Spleen (tissue), 11 donors: ENCODE results near the gene EML6. TPM values are rescaled to one million over a fixed set of nuclear protein-coding genes. Genes with fewer than 3 reads are reported as not detected.

Experiments used
- DNase-seq: peaks from one replicate; pipeline ENCODE4 v3.0.0-alpha.2; 2020
- H3K27ac ChIP-seq, 8 donors: fragments of 200-600 bp; sonication (generic) in 7 of 8; 1 replicate in 4 of 8; 2 replicates in 4 of 8; pipeline versions ENCODE4 v1.5.0 to v1.8.0; 2016 to 2021; ENCODE audit warnings: inconsistent platforms in 4 of 8, mild to moderate bottlenecking in 4 of 8, moderate library complexity in 1 of 8
- H3K27me3 ChIP-seq, 7 donors: fragments of 200-600 bp; sonication (generic) in 6 of 7; replicated peaks in 1 of 7; 1 replicate in 4 of 7; 2 replicates in 3 of 7; pipeline versions ENCODE4 v1.5.0 to v1.8.0; 2016 to 2021; ENCODE audit warnings: inconsistent platforms in 3 of 7, mild to moderate bottlenecking in 1 of 7
- H3K36me3 ChIP-seq, 6 donors: fragments of 200-600 bp; sonication (generic) in 5 of 6; 1 replicate in 4 of 6; 2 replicates in 2 of 6; pipeline versions ENCODE4 v1.5.0 to v1.8.0; 2016 to 2021; ENCODE audit warnings: inconsistent platforms in 2 of 6
- H3K4me1 ChIP-seq, 6 donors: fragments of 200-600 bp; sonication (generic) in 5 of 6; 1 replicate in 3 of 6; 2 replicates in 3 of 6; pipeline versions ENCODE4 v1.5.0 to v1.8.0; 2016 to 2021; ENCODE audit warnings: inconsistent platforms in 3 of 6
- H3K4me3 ChIP-seq, 8 donors: fragments of 200-600 bp; sonication (generic) in 7 of 8; 1 replicate in 4 of 8; 2 replicates in 4 of 8; pipeline versions ENCODE4 v1.5.0 to v1.8.0; 2016 to 2021; ENCODE audit warnings: inconsistent platforms in 4 of 8, mild to moderate bottlenecking in 4 of 8, moderate library complexity in 2 of 8
- H3K9me3 ChIP-seq, 8 donors: fragments of 200-600 bp; sonication (generic) in 7 of 8; 1 replicate in 4 of 8; 2 replicates in 4 of 8; pipeline versions ENCODE4 v1.5.0 to v1.8.0; 2016 to 2021; ENCODE audit warnings: inconsistent platforms in 4 of 8
- CTCF ChIP-seq, 11 experiments: fragments of 200-600 bp in 7 of 11; fragments of 450-650 bp in 4 of 11; sonication (generic) in 4 of 11; IDR thresholded peaks in 8 of 11; conservative IDR thresholded peaks in 3 of 11; 1 replicate in 7 of 11; 2 replicates in 4 of 11; pipeline versions ENCODE4 v1.4.0 to v1.8.0; 2016 to 2021; ENCODE audit warnings: antibody characterized with exemption in 11 of 11, inconsistent platforms in 4 of 11, mild to moderate bottlenecking in 1 of 11
- POLR2A ChIP-seq, 3 donors: fragments of 450-650 bp; IDR thresholded peaks; one replicate each; pipeline ENCODE4 v1.5.1; 2017; ENCODE audit warnings: antibody characterized with exemption in 3 of 3, mild to moderate bottlenecking in 1 of 3
- POLR2AphosphoS5 ChIP-seq, 3 donors: sonication (generic); formaldehyde crosslinking; IDR thresholded peaks; one replicate each; pipeline ENCODE4 v1.5.1; 2017; ENCODE audit warnings: antibody characterized with exemption in 3 of 3
- WGBS, 5 donors: extraction: QIAGEN DNeasy Blood & Tissue Kit in 3 of 5; methylation state at CpG; one replicate each; pipeline versions ENCODE4 v1.1.5 to v1.1.7; 2013 to 2018; 5-methylcytosine and 5-hydroxymethylcytosine counted together
- intact Hi-C: fragments of 100-400 bp; cut with DNase I; formaldehyde crosslinking; loops from one replicate; pipeline ENCODE4 v1.15.0; 2023; ENCODE audit warnings: low total_unique reads
- polyA plus RNA-seq, 3 donors: library from polyadenylated mRNA; stranded (reverse); fragments of 200-250 nt; gene quantifications; one replicate each; pipeline ENCODE4 v1.2.1, GENCODE V29; 2013
- total RNA-seq, 7 donors: library from RNA; depleted of rRNA in 3 of 7; stranded (reverse); fragments of >200 nt in 3 of 7; fragmentation: NEBNext Ultra II Directional in 4 of 7; extraction: Animal tissue kit (Norgen Biotek cat#: 25700) in 4 of 7; gene quantifications; one replicate each; pipeline versions ENCODE4 v1.1.0 to v1.2.1, GENCODE V29; 2016 to 2021
- donor health status: healthy with polysubstance abuse.
- donor health status: DM: no; HTN: no; CAD: no; lungs with moderate emphysema.
- donor health status: DM: no; HTN: no; CAD: no.
- donor health status: Bipolar disorder and iron deficiency.
- donor health status: healthy.
- donor health status: DM: no; HTN: no; CAD: no.
- donor health status: DM: yes; HTN: yes; CAD: no.

The EML6 gene
- total and polyA plus RNA-seq, 10 donors: 4.7 to 18.2 (median 7.6) TPM

- TF ChIP-seq CTCF (IDR thresholded peaks at IDR 0.05 in 8 of 11, conservative IDR thresholded peaks at IDR 0.05 in 3 of 11) (no peak), POLR2A (IDR thresholded peaks at IDR 0.05) (no peak), POLR2AphosphoS5 (IDR thresholded peaks at IDR 0.05) (no peak)
- Histone ChIP-seq H3K27me3 (no peaks in the 10 kb centered on the region), H3K4me1 (peaks cover 15 to 99% (median 63%) of the 10 kb centered on the region in 6 donors), H3K9me3 (no peaks in the 10 kb centered on the region), H3K4me3 (no peak overlapping the region), H3K27ac (no peak overlapping the region), H3K36me3 (no peaks in the 10 kb centered on the region)
- no peak for DNase-seq
- WGBS, 5 donors: 91 to 95% (median 92%) methylated on average over 10 of the region's 10 CpGs
- intact Hi-C loops: no loop called here
Measured at GRCh38 chr2:55003706-55004639, 280.5 kb downstream of the EML6 start.

GRCh38 chr2:55006306-55006705 lies 282.8 kb downstream of the EML6 start:
- intact Hi-C loops: no loop called here
- DNase-seq: no peak
- H3K4me1 ChIP-seq: peaks cover 30 to 99% (median 64%) of the 10 kb centered on the region in 6 donors

GRCh38 chr2:55009277-55010060 lies 286.0 kb downstream of the EML6 start:
- H3K27ac ChIP-seq: peak overlapping the region; percentile 30 to 77 (median 68)
- TF ChIP-seq POLR2A (IDR thresholded peaks at IDR 0.05) (no peak), CTCF (IDR thresholded peaks at IDR 0.05 in 8 of 11, conservative IDR thresholded peaks at IDR 0.05 in 3 of 11) (no peak), POLR2AphosphoS5 (IDR thresholded peaks at IDR 0.05) (no peak)
- H3K9me3 ChIP-seq: no peaks in the 10 kb centered on the region
- H3K27me3 ChIP-seq: no peaks in the 10 kb centered on the region
- intact Hi-C loops: no loop called here
- peak overlapping the region; percentile 14 to 62 (median 38) for H3K4me3 ChIP-seq
- no peaks in the 10 kb centered on the region for H3K36me3 ChIP-seq
- peaks cover 36 to 99% (median 86%) of the 10 kb centered on the region in 6 donors for H3K4me1 ChIP-seq
- 13 to 22% (median 17%) methylated on average over 7 of the region's 7 CpGs for WGBS, 5 donors
- no peak for DNase-seq

More at GRCh38 chr2:55006306-55006705, 282.8 kb downstream of the EML6 start:
- no peaks in the 10 kb centered on the region for H3K27me3 ChIP-seq
- H3K36me3 ChIP-seq: no peaks in the 10 kb centered on the region
- no peak overlapping the region for H3K4me3 ChIP-seq
- WGBS, 5 donors: 49 to 58% (median 56%) methylated on average over 3 of the region's 3 CpGs
- H3K27ac ChIP-seq: no peak overlapping the region
- no peak for TF ChIP-seq CTCF (IDR thresholded peaks at IDR 0.05 in 8 of 11, conservative IDR thresholded peaks at IDR 0.05 in 3 of 11)
- no peak for TF ChIP-seq POLR2A (IDR thresholded peaks at IDR 0.05)
- no peak for TF ChIP-seq POLR2AphosphoS5 (IDR thresholded peaks at IDR 0.05)
- H3K9me3 ChIP-seq: no peaks in the 10 kb centered on the region
